Uterus (tissue), 2 donors: ENCODE measurements around the gene PANX1.

ENCODE experiments used
- CTCF ChIP-seq, 4 experiments: fragments of 200-600 bp in 2 of 4; fragments of 450-650 bp in 2 of 4; sonication (generic) in 2 of 4; IDR thresholded peaks; one replicate each; pipeline ENCODE4 v1.5.1; 2016 to 2019; ENCODE audit warnings: antibody characterized with exemption in 4 of 4, mild to moderate bottlenecking in 2 of 4, moderate library complexity in 1 of 4
- POLR2A ChIP-seq, 2 donors: fragments of 450-650 bp; IDR thresholded peaks; one replicate each; pipeline ENCODE4 v1.6.1; 2016; ENCODE audit warnings: antibody characterized with exemption in 2 of 2, mild to moderate bottlenecking in 1 of 2, moderate library complexity in 1 of 2

GRCh38 chr11:94151903-94152677 lies 23.4 kb downstream of the PANX1 start:
- TF ChIP-seq CTCF (IDR thresholded peaks at IDR 0.05) (no peak), POLR2A (IDR thresholded peaks at IDR 0.05) (no peak)
